MG63 (cell line): ENCODE data around the gene LCN6. TPM values are rescaled to one million over a fixed set of nuclear protein-coding genes. Genes with fewer than 3 reads are reported as not detected.
"Not testable (repeated sequence)": the region's sequence is repeated elsewhere in the genome, so short reads cannot be mapped to it uniquely, and the experiment has no call there.

Experiments used
- DNase-seq: peaks from one replicate; pipeline ENCODE4 v3.0.0-alpha.2; 2020
- H3K27me3 ChIP-seq: fragments of 250-450 bp; sonication (Bioruptor Pico); 2 replicates; pipeline ENCODE4 v1.5.1; 2020; ENCODE audit warnings: mild to moderate bottlenecking, moderate library complexity
- H3K36me3 ChIP-seq: fragments of 250-450 bp; sonication (Bioruptor Pico); 2 replicates; pipeline ENCODE4 v1.5.1; 2020; ENCODE audit warnings: mild to moderate bottlenecking, moderate library complexity
- H3K4me3 ChIP-seq: fragments of 250-450 bp; sonication (Bioruptor Pico); 2 replicates; pipeline ENCODE4 v1.5.1; 2020; ENCODE audit warnings: mild to moderate bottlenecking, moderate library complexity
- H3K9me3 ChIP-seq: fragments of 250-450 bp; sonication (Bioruptor Pico); 2 replicates; pipeline ENCODE4 v1.5.1; 2020; ENCODE audit warnings: mild to moderate bottlenecking, moderate library complexity
- total RNA-seq: library from RNA; depleted of rRNA; stranded (reverse); fragments of >200 nt; shearing (Covaris generic); gene quantifications from 2 replicates; pipeline ENCODE4 v1.2.3, GENCODE V29; 2014; ENCODE audit warnings: low replicate concordance

Gene LCN6
- total RNA-seq, 1 experiment from 2014 or later = not detected

GRCh38 chr9:136786451-136786850 lies 38.1 kb upstream of the LCN6 start:
- Histone ChIP-seq H3K9me3 (no peaks in the 10 kb centered on the region), H3K36me3 (no peaks in the 10 kb centered on the region), H3K27me3 (no peaks in the 10 kb centered on the region; the same call in 1 of the 2 replicates), H3K4me3 (no peak overlapping the region)
- no peak for DNase-seq

GRCh38 chr9:136785565-136786355 lies 37.4 kb upstream of the LCN6 start:
- H3K27me3 ChIP-seq = not testable (repeated sequence)

GRCh38 chr9:136784997-136785361 lies 36.7 kb upstream of the LCN6 start:
- DNase-seq = no peak
- no peaks in the 10 kb centered on the region; the same call in 1 of the 2 replicates for H3K27me3 ChIP-seq
- no peaks in the 10 kb centered on the region for H3K36me3 ChIP-seq
- no peak overlapping the region for H3K4me3 ChIP-seq
- H3K9me3 ChIP-seq = no peaks in the 10 kb centered on the region

More at GRCh38 chr9:136785565-136786355, 37.4 kb upstream of the LCN6 start:
- DNase-seq, H3K9me3 ChIP-seq, H3K36me3 ChIP-seq, H3K4me3 ChIP-seq: not testable (repeated sequence)

GRCh38 chr9:136784249-136784996 lies 36.1 kb upstream of the LCN6 start:
- peaks cover 1% of the 10 kb centered on the region; the same call in 1 of the 2 replicates for H3K27me3 ChIP-seq
- no peak for DNase-seq
- H3K4me3 ChIP-seq = no peak overlapping the region
- no peaks in the 10 kb centered on the region for H3K9me3 ChIP-seq
- H3K36me3 ChIP-seq = no peaks in the 10 kb centered on the region

- no peak overlapping the region for H3K4me3 ChIP-seq
- peaks cover 2% of the 10 kb centered on the region; the same call in 1 of the 2 replicates for H3K27me3 ChIP-seq
- DNase-seq = no peak
- no peaks in the 10 kb centered on the region for H3K36me3 ChIP-seq
- no peaks in the 10 kb centered on the region for H3K9me3 ChIP-seq
These were observed 34.1 kb upstream of the LCN6 start for GRCh38 chr9:136782452-136782851.

GRCh38 chr9:136779808-136780207 lies 31.5 kb upstream of the LCN6 start:
- Histone ChIP-seq H3K27me3 (peaks cover 2% of the 10 kb centered on the region; the same call in 1 of the 2 replicates), H3K4me3 (no peak overlapping the region), H3K36me3 (no peaks in the 10 kb centered on the region), H3K9me3 (no peaks in the 10 kb centered on the region)
- no peak for DNase-seq

GRCh38 chr9:136777359-136777758 lies 29.0 kb upstream of the LCN6 start:
- H3K9me3 ChIP-seq = peaks cover 7% of the 10 kb centered on the region; the same call in 1 of the 2 replicates
- no peak for DNase-seq
- peaks cover 2% of the 10 kb centered on the region; the same call in 1 of the 2 replicates for H3K27me3 ChIP-seq
- H3K36me3 ChIP-seq = no peaks in the 10 kb centered on the region
- no peak overlapping the region for H3K4me3 ChIP-seq

GRCh38 chr9:136776947-136777346 lies 28.6 kb upstream of the LCN6 start:
- Histone ChIP-seq H3K9me3 (peaks cover 7% of the 10 kb centered on the region; the same call in 1 of the 2 replicates), H3K36me3 (no peaks in the 10 kb centered on the region), H3K27me3 (peaks cover 2% of the 10 kb centered on the region; the same call in 1 of the 2 replicates), H3K4me3 (no peak overlapping the region)
- no peak for DNase-seq

GRCh38 chr9:136775191-136775590 lies 26.9 kb upstream of the LCN6 start:
- 0 out of 2 replicates have a peak, but pooled peaks cover 2% of the 10 kb centered on the region for H3K27me3 ChIP-seq
- H3K4me3 ChIP-seq = no peak overlapping the region
- H3K9me3 ChIP-seq = peaks cover 7% of the 10 kb centered on the region; the same call in 1 of the 2 replicates
- no peaks in the 10 kb centered on the region for H3K36me3 ChIP-seq
- no peak for DNase-seq

GRCh38 chr9:136774416-136775045 lies 26.2 kb upstream of the LCN6 start:
- peaks cover 7% of the 10 kb centered on the region; the same call in 1 of the 2 replicates for H3K9me3 ChIP-seq
- H3K27me3 ChIP-seq = 0 out of 2 replicates have a peak, but pooled peaks cover 2% of the 10 kb centered on the region
- H3K36me3 ChIP-seq = no peaks in the 10 kb centered on the region
- no peak overlapping the region for H3K4me3 ChIP-seq
- no peak for DNase-seq

- H3K27me3 ChIP-seq = 0 out of 2 replicates have a peak, but pooled peaks cover 3% of the 10 kb centered on the region
- peaks cover 7% of the 10 kb centered on the region; the same call in 1 of the 2 replicates for H3K9me3 ChIP-seq
- no peak overlapping the region for H3K4me3 ChIP-seq
- no peak for DNase-seq
- H3K36me3 ChIP-seq = no peaks in the 10 kb centered on the region
These were observed 25.2 kb upstream of the LCN6 start for GRCh38 chr9:136773386-136774044.

- Histone ChIP-seq H3K27me3 (peaks cover 10% of the 10 kb centered on the region; the same call in 1 of the 2 replicates), H3K9me3 (peaks cover 7% of the 10 kb centered on the region; the same call in 1 of the 2 replicates), H3K36me3 (no peaks in the 10 kb centered on the region), H3K4me3 (no peak overlapping the region)
- DNase-seq = no peak
These were observed 23.6 kb upstream of the LCN6 start for GRCh38 chr9:136771907-136772415.

GRCh38 chr9:136769710-136770191 lies 21.4 kb upstream of the LCN6 start:
- DNase-seq = no peak
- H3K4me3 ChIP-seq = no peak overlapping the region
- no peaks in the 10 kb centered on the region for H3K36me3 ChIP-seq
- H3K27me3 ChIP-seq = peaks cover 10% of the 10 kb centered on the region; the same call in 1 of the 2 replicates
- peaks cover 7% of the 10 kb centered on the region; the same call in 1 of the 2 replicates for H3K9me3 ChIP-seq

- not testable (repeated sequence) for H3K9me3 ChIP-seq, H3K4me3 ChIP-seq, H3K36me3 ChIP-seq
- peak; percentile 58 for DNase-seq
- peaks cover 10% of the 10 kb centered on the region; the same call in 1 of the 2 replicates for H3K27me3 ChIP-seq
These were observed 18.2 kb upstream of the LCN6 start for GRCh38 chr9:136766410-136767120.

GRCh38 chr9:136765745-136766409 lies 17.6 kb upstream of the LCN6 start:
- peaks cover 10% of the 10 kb centered on the region; the same call in 1 of the 2 replicates for H3K27me3 ChIP-seq
- not testable (repeated sequence) for H3K4me3 ChIP-seq, H3K9me3 ChIP-seq, H3K36me3 ChIP-seq, DNase-seq
